HAP-1 (cell line): ENCODE measurements around the gene KRT81.
"Not testable (repeated sequence)": the region's sequence is repeated elsewhere in the genome, so short reads cannot be mapped to it uniquely, and the experiment has no call there.

Experiments used
- DNase-seq, 2 experiments: peaks; one replicate each; pipeline ENCODE4 v3.0.0-alpha.2; 2016 to 2020; ENCODE audit warnings: low spot score in 2 of 2
- H3K27me3 ChIP-seq: fragments of 250-450 bp; sonication (Bioruptor Pico); 2 replicates; pipeline ENCODE4 v1.5.1; 2020; ENCODE audit warnings: low read depth, mild to moderate bottlenecking, moderate library complexity
- H3K36me3 ChIP-seq: fragments of 250-450 bp; sonication (Bioruptor Pico); replicated peaks from 2 replicates; pipeline ENCODE4 v1.5.1; 2020; ENCODE audit warnings: mild to moderate bottlenecking
- H3K4me1 ChIP-seq: fragments of 250-450 bp; sonication (Bioruptor Pico); 2 replicates; pipeline ENCODE4 v1.5.1; 2020; ENCODE audit warnings: mild to moderate bottlenecking
- H3K4me3 ChIP-seq: fragments of 250-450 bp; sonication (Bioruptor Pico); 2 replicates; pipeline ENCODE4 v1.5.1; 2020; ENCODE audit warnings: mild to moderate bottlenecking, moderate library complexity
- H3K9me3 ChIP-seq: fragments of 250-450 bp; sonication (Bioruptor Pico); 2 replicates; pipeline ENCODE4 v1.5.1; 2020; ENCODE audit warnings: mild to moderate bottlenecking, moderate library complexity
- in situ Hi-C: fragments of 300-500 bp; cut with MboI; formaldehyde crosslinking; loops from 3 replicates; pipeline ENCODE4 v1.14.3; 2020; ENCODE audit warnings: low sequenced_read_pairs, inconsistent platforms, mixed read lengths

KRT81 gene

GRCh38 chr12:52254965-52255751, 36.2 kb downstream of the KRT81 start:
- Histone ChIP-seq H3K4me1 (peaks cover 1% of the 10 kb centered on the region), H3K9me3 (no peaks in the 10 kb centered on the region; the same call in 1 of the 2 replicates), H3K36me3 (no peaks in the 10 kb centered on the region), H3K4me3 (no peak overlapping the region), H3K27me3 (no peaks in the 10 kb centered on the region)
- no peak for DNase-seq
- in situ Hi-C loops = no loop called here

- DNase-seq = no peak
- Histone ChIP-seq H3K36me3 (no peaks in the 10 kb centered on the region), H3K9me3 (no peaks in the 10 kb centered on the region; the same call in 1 of the 2 replicates), H3K4me3 (no peak overlapping the region), H3K4me1 (no peaks in the 10 kb centered on the region), H3K27me3 (no peaks in the 10 kb centered on the region)
- in situ Hi-C loops = no loop called here
These were observed 37.0 kb downstream of the KRT81 start for GRCh38 chr12:52254180-52254964.

DNA sequence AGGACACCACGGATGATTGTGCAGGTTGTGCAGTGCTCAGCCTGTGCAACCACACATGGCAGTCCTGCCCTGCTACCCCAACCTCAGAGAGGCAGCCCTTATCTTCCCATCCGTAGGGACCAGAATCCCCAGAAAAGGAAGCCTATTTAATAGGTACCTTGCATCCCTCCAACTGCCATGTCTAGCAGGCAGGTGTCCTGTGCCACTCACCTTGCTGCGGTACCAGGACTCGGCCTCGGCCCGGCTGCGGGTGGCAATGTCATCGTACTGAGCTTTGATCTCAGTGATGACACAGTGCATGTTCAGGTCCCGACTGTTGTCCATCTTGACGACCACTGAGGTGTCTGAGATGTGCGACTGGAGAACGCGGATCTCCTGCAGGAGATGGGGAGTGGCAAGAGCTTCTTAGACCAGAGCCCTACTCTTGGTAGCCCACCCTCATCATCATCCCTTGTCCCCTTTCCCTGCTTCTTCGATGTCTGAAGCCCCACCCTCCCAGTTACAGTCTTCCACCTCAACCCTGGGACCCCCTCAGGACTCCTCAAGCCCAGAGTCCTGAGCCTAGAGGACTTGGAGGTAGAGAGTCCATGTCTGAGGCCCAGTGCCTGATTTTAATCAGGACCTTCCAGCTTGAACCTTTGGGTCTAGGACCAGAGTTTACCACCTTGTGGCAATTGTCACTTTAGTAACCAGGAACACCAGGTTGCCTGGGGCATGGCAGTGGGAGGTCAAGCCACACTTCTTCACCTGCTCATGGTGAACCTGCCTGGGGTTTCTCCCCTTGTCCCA, 37.7 kb downstream of the KRT81 start:
- in situ Hi-C loops = no loop called here
- DNase-seq = no peak
- no peaks in the 10 kb centered on the region for H3K9me3 ChIP-seq
- no peaks in the 10 kb centered on the region for H3K27me3 ChIP-seq
- H3K36me3 ChIP-seq = no peaks in the 10 kb centered on the region
- no peak overlapping the region for H3K4me3 ChIP-seq
- no peaks in the 10 kb centered on the region for H3K4me1 ChIP-seq

- in situ Hi-C loops = no loop called here
- no peaks in the 10 kb centered on the region for H3K36me3 ChIP-seq
- no peaks in the 10 kb centered on the region for H3K4me1 ChIP-seq
- H3K9me3 ChIP-seq = no peaks in the 10 kb centered on the region
- no peaks in the 10 kb centered on the region for H3K27me3 ChIP-seq
- no peak overlapping the region for H3K4me3 ChIP-seq
- no peak for DNase-seq
These were observed 38.5 kb downstream of the KRT81 start for GRCh38 chr12:52252728-52253343.

DNA sequence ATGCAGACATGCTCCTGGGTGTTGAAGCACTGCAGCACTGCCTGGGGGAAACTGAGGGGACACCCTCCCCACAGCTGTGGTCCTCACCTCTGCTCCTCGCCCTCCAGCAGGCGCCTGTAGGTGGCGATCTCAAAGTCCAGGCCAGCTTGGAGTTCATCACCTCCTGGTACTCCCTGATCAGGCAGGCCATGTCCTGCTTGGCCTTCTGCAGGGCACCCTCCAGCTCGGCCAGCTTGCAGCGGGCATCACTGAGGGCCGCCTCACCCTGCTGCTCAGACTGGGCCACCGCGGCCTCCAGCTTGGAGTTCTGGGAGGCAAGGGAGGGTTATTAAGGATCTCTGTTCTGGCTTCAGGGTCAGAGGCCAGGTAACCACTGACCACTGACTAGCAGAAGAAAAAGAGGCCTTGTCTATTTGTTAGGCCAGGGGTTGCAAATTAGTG, 39.1 kb downstream of the KRT81 start:
- in situ Hi-C loops = not testable (repeated sequence)

GRCh38 chr12:52251367-52252051, 39.8 kb downstream of the KRT81 start:
- Histone ChIP-seq H3K4me3 (no peak overlapping the region), H3K27me3 (no peaks in the 10 kb centered on the region), H3K4me1 (peaks cover 8% of the 10 kb centered on the region), H3K9me3 (no peaks in the 10 kb centered on the region), H3K36me3 (no peaks in the 10 kb centered on the region)
- in situ Hi-C loops = no loop called here
- DNase-seq = no peak

More for the DNA sequence above, 39.1 kb downstream of the KRT81 start:
- not testable (repeated sequence) for H3K9me3 ChIP-seq, H3K36me3 ChIP-seq, H3K27me3 ChIP-seq, DNase-seq, H3K4me3 ChIP-seq, H3K4me1 ChIP-seq

- no peaks in the 10 kb centered on the region for H3K27me3 ChIP-seq
- no peaks in the 10 kb centered on the region for H3K9me3 ChIP-seq
- H3K4me1 ChIP-seq = peaks cover 8% of the 10 kb centered on the region
- no peak overlapping the region for H3K4me3 ChIP-seq
- H3K36me3 ChIP-seq = no peaks in the 10 kb centered on the region
- in situ Hi-C loops = no loop called here
- no peak for DNase-seq
These were observed 41.0 kb downstream of the KRT81 start for GRCh38 chr12:52250048-52250990.

DNA sequence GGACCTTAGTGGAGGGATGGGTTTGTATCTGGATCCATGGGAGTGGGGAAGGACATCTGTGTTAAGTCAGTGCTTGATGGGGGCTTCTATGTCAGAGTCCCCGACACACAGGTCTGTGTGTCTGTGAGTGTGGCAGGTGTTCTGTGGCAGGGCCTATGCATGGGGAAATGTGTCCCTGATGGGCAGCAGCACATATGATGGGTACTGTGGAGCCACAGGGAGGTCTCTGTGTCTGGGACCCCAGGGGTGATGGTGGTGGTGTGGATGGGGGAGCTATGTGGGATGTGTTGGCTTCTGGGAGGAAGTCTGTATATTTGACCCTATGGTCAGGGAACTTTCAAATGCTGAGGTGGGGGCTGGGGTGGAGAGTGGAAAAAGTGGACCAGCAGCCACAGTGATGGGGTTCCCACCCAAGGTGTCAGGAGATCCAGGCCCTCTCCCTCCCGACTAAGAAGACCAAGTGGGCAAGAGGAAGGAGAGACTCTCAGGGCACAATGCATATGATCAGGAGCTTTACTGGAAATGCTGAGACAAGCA, 41.8 kb downstream of the KRT81 start:
- no peaks in the 10 kb centered on the region for H3K36me3 ChIP-seq
- no peak for DNase-seq
- H3K27me3 ChIP-seq = no peaks in the 10 kb centered on the region
- in situ Hi-C loops = no loop called here
- peaks cover 8% of the 10 kb centered on the region for H3K4me1 ChIP-seq
- H3K4me3 ChIP-seq = no peak overlapping the region
- no peaks in the 10 kb centered on the region for H3K9me3 ChIP-seq

DNA sequence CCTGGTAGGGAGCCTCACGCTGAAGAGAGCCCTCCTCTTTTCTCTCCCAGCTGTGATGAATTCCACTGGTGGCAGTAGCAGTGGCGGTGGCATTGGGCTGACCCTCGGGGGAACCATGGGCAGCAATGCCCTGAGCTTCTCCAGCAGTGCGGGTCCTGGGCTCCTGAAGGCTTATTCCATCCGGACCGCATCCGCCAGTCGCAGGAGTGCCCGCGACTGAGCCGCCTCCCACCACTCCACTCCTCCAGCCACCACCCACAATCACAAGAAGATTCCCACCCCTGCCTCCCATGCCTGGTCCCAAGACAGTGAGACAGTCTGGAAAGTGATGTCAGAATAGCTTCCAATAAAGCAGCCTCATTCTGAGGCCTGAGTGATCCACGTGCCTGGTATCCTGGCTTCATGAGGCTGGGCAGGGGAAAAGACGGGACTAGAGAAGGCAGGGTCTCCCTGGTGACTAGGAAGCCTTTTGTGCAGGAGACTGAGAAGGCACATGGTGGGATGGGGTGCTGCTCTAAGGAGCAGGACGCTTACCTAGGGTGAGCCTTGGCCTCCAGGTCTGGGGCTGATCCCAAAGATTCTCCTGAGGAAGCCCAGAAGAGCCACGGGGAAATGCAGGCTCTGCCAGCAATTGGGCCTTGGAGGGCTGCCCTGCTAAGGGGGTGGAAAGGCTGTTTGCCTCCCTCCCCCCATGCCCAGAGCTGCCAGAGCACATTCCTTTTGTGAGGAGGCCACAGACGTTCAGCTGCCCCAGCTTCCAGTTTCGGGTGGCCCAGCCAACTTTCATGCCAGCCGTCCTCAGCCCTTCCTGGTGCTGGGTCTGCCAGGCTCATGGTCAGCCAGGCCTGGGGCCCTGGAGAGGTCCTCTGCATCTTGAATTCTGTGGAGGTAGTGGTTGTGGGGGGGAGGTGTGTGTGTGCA, 42.5 kb downstream of the KRT81 start:
- Histone ChIP-seq H3K4me1 (peaks cover 8% of the 10 kb centered on the region), H3K4me3 (no peak overlapping the region), H3K36me3 (no peaks in the 10 kb centered on the region), H3K27me3 (no peaks in the 10 kb centered on the region), H3K9me3 (no peaks in the 10 kb centered on the region)
- DNase-seq = no peak
- in situ Hi-C loops = no loop called here

- H3K36me3 ChIP-seq = no peaks in the 10 kb centered on the region
- H3K4me1 ChIP-seq = peaks cover 8% of the 10 kb centered on the region
- H3K9me3 ChIP-seq = no peaks in the 10 kb centered on the region
- no peaks in the 10 kb centered on the region for H3K27me3 ChIP-seq
- DNase-seq = no peak
- in situ Hi-C loops = no loop called here
- no peak overlapping the region for H3K4me3 ChIP-seq
These were observed 43.5 kb downstream of the KRT81 start for GRCh38 chr12:52247622-52248540.
